Neural crest cell (in vitro differentiated cells): Measurements from ENCODE around the gene PACSIN2. TPM values are rescaled to one million over a fixed set of nuclear protein-coding genes. Genes with fewer than 3 reads are reported as not detected.
A peak's percentile ranks its signal among the peaks of the same experiment; 100 is the strongest.

Experiments used
- DNase-seq: peaks from one replicate; pipeline ENCODE4 v3.0.0; 2021; ENCODE audit warnings: low read depth, mixed read lengths, low spot score
- H3K27ac Mint-ChIP-seq: one replicate; pipeline ENCODE4 v1.8.0; 2021; ENCODE audit warnings: mild to moderate bottlenecking, mixed read lengths; ENCODE audit not compliant: unreplicated experiment
- H3K27me3 Mint-ChIP-seq: 2 replicates; pipeline ENCODE4 v1.8.0; 2021; ENCODE audit warnings: low read depth, mild to moderate bottlenecking, mixed read lengths
- H3K36me3 Mint-ChIP-seq: 2 replicates; pipeline ENCODE4 v1.8.0; 2021; ENCODE audit warnings: low read depth, mild to moderate bottlenecking, mixed read lengths
- H3K4me1 Mint-ChIP-seq: 2 replicates; pipeline ENCODE4 v1.8.0; 2021; ENCODE audit warnings: mixed read lengths
- H3K4me3 Mint-ChIP-seq: one replicate; pipeline ENCODE4 v1.8.0; 2021; ENCODE audit warnings: mild to moderate bottlenecking, mixed read lengths
- H3K9me3 Mint-ChIP-seq: 2 replicates; pipeline ENCODE4 v1.8.0; 2021; ENCODE audit warnings: mixed read lengths
- total RNA-seq: library from RNA; stranded (reverse); gene quantifications from 2 replicates; pipeline ENCODE4 v1.2.1, GENCODE V29; 2021
- TF ChIP-seq, protein P1 (sequence below): fragments of 200-600 bp; sonication (generic); conservative IDR thresholded peaks from 2 replicates; pipeline ENCODE4 v1.5.0; 2021; ENCODE audit warnings: antibody characterized with exemption, mild to moderate bottlenecking

PACSIN2 gene
- total RNA-seq, 1 donor from 2014 or later = 79.4 TPM

DNA sequence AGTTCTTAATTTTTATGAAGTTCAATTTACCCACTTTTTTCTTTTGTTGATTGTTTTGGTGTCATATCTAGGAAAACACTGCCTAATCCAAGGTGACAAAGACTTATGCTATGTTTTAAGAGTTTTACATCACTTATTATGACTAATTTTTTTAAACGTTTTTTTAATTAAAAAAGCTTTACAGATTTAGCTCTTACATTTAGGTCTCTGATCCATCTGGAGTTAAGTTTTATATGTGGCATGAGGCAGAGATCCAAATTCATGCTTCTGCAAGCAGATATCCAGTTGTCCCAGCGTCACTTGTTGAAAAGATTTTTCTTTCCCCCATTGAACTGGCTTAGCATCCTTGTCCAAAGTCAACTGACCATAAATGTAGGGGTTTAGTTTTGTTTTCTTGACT is 72.6 kb downstream of the PACSIN2 start:
- Mint-ChIP-seq H3K9me3 (no peaks in the 10 kb centered on the region), H3K4me1 (peaks cover 89% of the 10 kb centered on the region), H3K27me3 (no peaks in the 10 kb centered on the region), H3K36me3 (peaks cover 10% of the 10 kb centered on the region), H3K4me3 (peak overlapping the region; percentile 5), H3K27ac (no peak overlapping the region)
- TF ChIP-seq, protein P1, sequence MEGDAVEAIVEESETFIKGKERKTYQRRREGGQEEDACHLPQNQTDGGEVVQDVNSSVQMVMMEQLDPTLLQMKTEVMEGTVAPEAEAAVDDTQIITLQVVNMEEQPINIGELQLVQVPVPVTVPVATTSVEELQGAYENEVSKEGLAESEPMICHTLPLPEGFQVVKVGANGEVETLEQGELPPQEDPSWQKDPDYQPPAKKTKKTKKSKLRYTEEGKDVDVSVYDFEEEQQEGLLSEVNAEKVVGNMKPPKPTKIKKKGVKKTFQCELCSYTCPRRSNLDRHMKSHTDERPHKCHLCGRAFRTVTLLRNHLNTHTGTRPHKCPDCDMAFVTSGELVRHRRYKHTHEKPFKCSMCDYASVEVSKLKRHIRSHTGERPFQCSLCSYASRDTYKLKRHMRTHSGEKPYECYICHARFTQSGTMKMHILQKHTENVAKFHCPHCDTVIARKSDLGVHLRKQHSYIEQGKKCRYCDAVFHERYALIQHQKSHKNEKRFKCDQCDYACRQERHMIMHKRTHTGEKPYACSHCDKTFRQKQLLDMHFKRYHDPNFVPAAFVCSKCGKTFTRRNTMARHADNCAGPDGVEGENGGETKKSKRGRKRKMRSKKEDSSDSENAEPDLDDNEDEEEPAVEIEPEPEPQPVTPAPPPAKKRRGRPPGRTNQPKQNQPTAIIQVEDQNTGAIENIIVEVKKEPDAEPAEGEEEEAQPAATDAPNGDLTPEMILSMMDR = no peak
- DNase-seq = no peak

DNA sequence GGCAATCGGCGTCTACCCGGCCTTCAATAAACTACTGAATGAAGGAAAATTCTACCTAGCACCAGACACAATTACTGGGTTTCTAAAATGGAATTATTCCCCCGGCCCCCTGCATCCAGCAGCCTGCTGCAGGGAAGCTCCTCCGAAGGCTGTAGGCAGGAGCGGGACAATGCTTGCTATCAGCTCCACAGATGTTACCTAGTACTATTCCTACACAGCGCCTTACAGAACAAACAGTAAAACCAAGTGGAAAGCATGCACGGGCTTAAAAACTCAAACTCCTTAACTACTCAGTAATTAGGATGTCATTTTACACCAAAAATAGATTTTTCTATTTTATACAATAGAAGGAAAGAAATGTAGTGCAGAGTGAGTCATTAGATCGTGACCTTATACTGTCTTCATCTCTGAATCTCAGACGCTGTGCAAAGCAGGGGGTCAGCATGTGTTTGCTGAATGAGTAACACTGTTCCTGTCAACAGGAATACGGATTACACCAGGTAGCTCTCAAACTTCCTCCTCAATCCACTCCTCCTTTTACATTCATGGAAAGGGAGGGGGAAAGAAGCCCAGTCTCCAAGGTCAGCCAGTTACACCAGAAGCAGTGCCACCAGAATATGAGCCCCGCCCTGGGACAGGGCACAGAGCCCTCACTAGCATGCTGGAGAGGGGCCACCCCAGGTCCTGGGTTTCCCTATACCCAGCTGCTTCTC is 74.9 kb downstream of the PACSIN2 start:
- H3K27me3 Mint-ChIP-seq = no peaks in the 10 kb centered on the region
- no peaks in the 10 kb centered on the region for H3K9me3 Mint-ChIP-seq
- TF ChIP-seq, protein P1 = no peak
- peak overlapping the region; percentile 96 for H3K27ac Mint-ChIP-seq
- H3K36me3 Mint-ChIP-seq = peaks cover 3% of the 10 kb centered on the region
- peaks cover 83% of the 10 kb centered on the region for H3K4me1 Mint-ChIP-seq
- DNase-seq = no peak
- peak overlapping the region; percentile 64 for H3K4me3 Mint-ChIP-seq

DNA sequence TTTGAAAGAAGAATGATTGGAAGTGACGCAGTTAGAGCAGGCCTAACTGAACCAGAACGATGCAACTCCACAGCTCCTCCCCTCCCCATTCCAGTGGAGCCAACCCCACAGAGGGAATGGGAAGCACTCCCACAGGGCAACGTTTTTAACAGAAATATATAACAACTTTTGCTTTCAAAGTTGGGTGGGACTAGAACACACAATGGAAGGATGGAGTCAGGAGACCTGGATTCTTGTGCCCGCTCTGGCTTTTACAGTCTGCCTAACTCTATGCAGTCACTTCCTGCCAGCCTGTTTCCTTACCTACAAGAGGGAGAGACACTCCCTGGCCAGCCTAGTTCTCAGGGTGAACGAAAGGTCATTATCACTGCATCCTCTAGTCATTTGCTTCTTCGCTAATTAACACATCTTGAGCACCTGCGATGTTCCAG is 75.5 kb downstream of the PACSIN2 start:
- Mint-ChIP-seq H3K4me3 (peak overlapping the region; percentile 64), H3K9me3 (no peaks in the 10 kb centered on the region), H3K27ac (peak overlapping the region; percentile 95)

DNA sequence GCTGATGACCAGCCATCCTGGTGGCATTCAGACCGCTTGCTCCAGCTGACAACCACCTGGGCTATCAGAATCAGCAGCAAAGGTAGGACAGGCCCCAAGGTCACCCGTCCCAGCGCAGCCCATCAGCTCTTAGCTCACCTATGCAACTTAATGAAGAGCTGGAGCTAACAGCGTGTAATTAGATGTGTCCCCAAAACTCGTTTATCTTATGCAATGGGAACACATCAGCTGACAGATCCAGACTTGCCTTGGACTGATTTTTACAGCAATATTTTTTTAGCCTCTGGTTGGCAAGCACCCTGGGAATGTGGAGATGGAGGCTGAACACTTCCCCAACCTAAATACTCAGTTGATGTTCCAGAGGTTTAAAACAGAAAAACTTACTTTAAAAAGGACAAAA is 76.0 kb downstream of the PACSIN2 start:
- Mint-ChIP-seq H3K9me3 (no peaks in the 10 kb centered on the region), H3K4me1 (peaks cover 82% of the 10 kb centered on the region), H3K27ac (peak overlapping the region; percentile 21), H3K36me3 (peaks cover 3% of the 10 kb centered on the region), H3K27me3 (no peaks in the 10 kb centered on the region), H3K4me3 (no peak overlapping the region)
- no peak for DNase-seq
- TF ChIP-seq, protein P1 = no peak

More for the DNA sequence above, 75.5 kb downstream of the PACSIN2 start:
- peaks cover 82% of the 10 kb centered on the region for H3K4me1 Mint-ChIP-seq
- no peaks in the 10 kb centered on the region for H3K27me3 Mint-ChIP-seq
- no peak for DNase-seq
- TF ChIP-seq, protein P1 = no peak
- peaks cover 3% of the 10 kb centered on the region for H3K36me3 Mint-ChIP-seq

DNA sequence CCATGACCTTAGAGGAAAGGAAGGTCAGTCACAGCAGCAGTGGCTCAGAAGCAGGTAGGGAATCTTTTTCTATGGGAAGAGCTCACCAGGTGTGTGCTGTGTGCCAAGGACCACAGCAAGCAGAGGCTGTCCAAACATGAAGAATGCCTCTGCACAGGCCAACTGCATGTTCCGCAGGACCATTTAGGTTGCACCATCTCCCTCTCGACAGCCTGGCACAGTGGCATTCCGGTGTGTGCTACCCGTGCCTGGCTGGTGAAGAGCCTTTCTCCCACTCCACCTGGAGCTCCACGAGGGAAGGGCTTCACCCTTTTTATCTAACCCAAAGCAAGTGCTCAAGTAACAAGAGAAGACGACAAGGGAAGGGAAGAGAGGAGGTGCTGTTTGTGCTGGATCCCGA is 76.5 kb downstream of the PACSIN2 start:
- H3K27ac Mint-ChIP-seq = peak overlapping the region; percentile 97
- H3K27me3 Mint-ChIP-seq = no peaks in the 10 kb centered on the region
- TF ChIP-seq, protein P1 = no peak
- no peak overlapping the region for H3K4me3 Mint-ChIP-seq
- no peak for DNase-seq
- H3K9me3 Mint-ChIP-seq = no peaks in the 10 kb centered on the region
- H3K4me1 Mint-ChIP-seq = peaks cover 82% of the 10 kb centered on the region
- H3K36me3 Mint-ChIP-seq = peaks cover 3% of the 10 kb centered on the region
